IMR-90 (cell line): ENCODE measurements around the gene RTBDN. TPM values are rescaled to one million over a fixed set of nuclear protein-coding genes. Genes with fewer than 3 reads are reported as not detected.
A peak's percentile ranks its signal among the peaks of the same experiment; 100 is the strongest.

Experiments
- ATAC-seq: fragments of 200-7000 bp; cut with Tn5 transposase; 2 replicates; pipeline ENCODE4 v1.9.1; 2020; ENCODE audit warnings: low read depth, mild to moderate bottlenecking, moderate library complexity
- BruUV-seq: library from RNA; stranded (reverse); fragments of 400-500 nt; replicated peaks from 2 replicates; lab custom pipeline; 2021; lab: Mats Ljungman, UMichigan
- CTCF ChIA-PET: fragments of 300-600 bp; formaldehyde crosslinking; extraction: SDS; loops from one replicate; lab custom pipeline; 2021; ENCODE audit warnings: antibody characterized with exemption; lab: Yijun Ruan, JAX
- POLR2A ChIA-PET: fragments of 300-600 bp; sonication (Branson Sonifier 250); formaldehyde crosslinking; loops from one replicate; lab custom pipeline; 2022; ENCODE audit warnings: antibody characterized with exemption; ENCODE audit not compliant: unreplicated experiment; lab: Charles Lee
- DNase-seq: peaks from one replicate; pipeline ENCODE4 v3.0.0; 2013
- H2AFZ ChIP-seq: replicated peaks from 2 replicates; pipeline ENCODE3; 2013; ENCODE audit warnings: low read length, mild to moderate bottlenecking; ENCODE audit not compliant: poor library complexity
- H2AK5ac ChIP-seq: 2 replicates; pipeline ENCODE4 v1.6.1; 2013; ENCODE audit warnings: low read depth, low read length, inconsistent platforms
- H2AK9ac ChIP-seq: replicated peaks from 2 replicates; pipeline ENCODE3; 2013; ENCODE audit warnings: mild to moderate bottlenecking, low read depth, low read length, moderate library complexity; ENCODE audit not compliant: poor library complexity
- H2BK120ac ChIP-seq: 2 replicates; pipeline ENCODE4 v1.6.1; 2013; ENCODE audit warnings: low read depth, low read length, inconsistent platforms
- H2BK15ac ChIP-seq: 3 replicates; pipeline ENCODE4 v1.6.1; 2013; ENCODE audit warnings: low read depth, low read length, inconsistent platforms
- H2BK20ac ChIP-seq: 2 replicates; pipeline ENCODE4 v1.6.1; 2013; ENCODE audit warnings: low read depth, mild to moderate bottlenecking, inconsistent platforms, low read length, moderate library complexity
- H2BK5ac ChIP-seq: 2 replicates; pipeline ENCODE4 v1.6.1; 2013; ENCODE audit warnings: mild to moderate bottlenecking, low read depth, low read length, inconsistent platforms; ENCODE audit not compliant: poor library complexity, severe bottlenecking
- H3K14ac ChIP-seq: replicated peaks from 2 replicates; pipeline ENCODE4 v1.6.1; 2013; ENCODE audit warnings: low read depth, low read length, inconsistent platforms
- H3K18ac ChIP-seq: 2 replicates; pipeline ENCODE4 v1.6.1; 2013; ENCODE audit warnings: low read depth, low read length, control low read depth
- H3K23ac ChIP-seq: 2 replicates; pipeline ENCODE4 v1.6.1; 2013; ENCODE audit warnings: low read depth, low read length, inconsistent platforms
- H3K27ac ChIP-seq: 2 replicates; pipeline ENCODE4 v1.5.1; 2013; ENCODE audit warnings: mild to moderate bottlenecking, control low read depth, low read length; ENCODE audit not compliant: insufficient read depth
- H3K27me3 ChIP-seq: 2 replicates; pipeline ENCODE4 v1.6.1; 2013; ENCODE audit warnings: low read length; ENCODE audit not compliant: control insufficient read depth, insufficient read depth
- H3K36me3 ChIP-seq: 2 replicates; pipeline ENCODE4 v1.6.1; 2013; ENCODE audit warnings: low read length, mixed read lengths; ENCODE audit not compliant: control insufficient read depth, insufficient read depth
- H3K4ac ChIP-seq: 2 replicates; pipeline ENCODE4 v1.6.1; 2013; ENCODE audit warnings: low read depth, low read length, inconsistent platforms
- H3K4me1 ChIP-seq: 2 replicates; pipeline ENCODE4 v1.6.1; 2013; ENCODE audit warnings: low read length, mixed read lengths; ENCODE audit not compliant: control insufficient read depth, insufficient read depth
- H3K4me2 ChIP-seq: 2 replicates; pipeline ENCODE4 v1.6.1; 2013; ENCODE audit warnings: low read depth, mild to moderate bottlenecking, control low read depth, low read length, moderate library complexity
- H3K4me3 ChIP-seq: 2 replicates; pipeline ENCODE4 v1.5.1; 2013; ENCODE audit warnings: low read depth, mild to moderate bottlenecking, control low read depth, low read length, moderate library complexity; ENCODE audit not compliant: insufficient read depth
- H3K56ac ChIP-seq: 2 replicates; pipeline ENCODE4 v1.6.1; 2013; ENCODE audit warnings: low read length, inconsistent platforms; ENCODE audit not compliant: insufficient read depth; ENCODE audit errors: extremely low read depth
- H3K79me1 ChIP-seq, 2 experiments: 2 replicates each; pipeline ENCODE4 v1.6.1; 2013; ENCODE audit warnings: low read length in 2 of 2, inconsistent platforms in 1 of 2, low read depth in 1 of 2
- H3K9ac ChIP-seq: 2 replicates; pipeline ENCODE4 v1.6.1; 2013; ENCODE audit warnings: low read depth, low read length, control low read depth
- H3K9me1 ChIP-seq: 2 replicates; pipeline ENCODE4 v1.6.1; 2013; ENCODE audit warnings: low read length, inconsistent platforms; ENCODE audit not compliant: insufficient read depth
- H3K9me3 ChIP-seq: 2 replicates; pipeline ENCODE4 v1.6.1; 2013; ENCODE audit warnings: low read length; ENCODE audit not compliant: control insufficient read depth, insufficient read depth
- H4K20me1 ChIP-seq: 2 replicates; pipeline ENCODE4 v1.6.1; 2013; ENCODE audit warnings: low read length, inconsistent platforms; ENCODE audit not compliant: insufficient read depth
- H4K5ac ChIP-seq: 2 replicates; pipeline ENCODE4 v1.6.1; 2013; ENCODE audit warnings: mild to moderate bottlenecking, low read depth, low read length, control low read depth
- H4K8ac ChIP-seq, 2 experiments: 2 replicates each; pipeline ENCODE4 v1.6.1; 2013; ENCODE audit warnings: low read depth in 2 of 2, low read length in 2 of 2, control low read depth in 1 of 2, inconsistent platforms in 1 of 2
- H4K91ac ChIP-seq: 2 replicates; pipeline ENCODE4 v1.6.1; 2013; ENCODE audit warnings: low read depth, low read length, inconsistent platforms; ENCODE audit not compliant: insufficient read depth
- BHLHE40 ChIP-seq: fragments of 150-350 bp; IDR thresholded peaks from 2 replicates; pipeline ENCODE4 v1.6.1; 2016; ENCODE audit warnings: mild to moderate bottlenecking, low read depth, low read length
- FOS ChIP-seq: fragments of 150-350 bp; IDR thresholded peaks from 2 replicates; pipeline ENCODE4 v1.6.1; 2016; ENCODE audit warnings: low read depth, low read length
- MAFK ChIP-seq: IDR thresholded peaks from 2 replicates; pipeline ENCODE4 v1.6.1; 2012; ENCODE audit warnings: low read depth, low read length, improper control_type of control experiment
- MAZ ChIP-seq: IDR thresholded peaks from 2 replicates; pipeline ENCODE4 v1.6.1; 2012; ENCODE audit warnings: low read depth, mild to moderate bottlenecking, low read length, improper control_type of control experiment, moderate library complexity, borderline replicate concordance
- MXI1 ChIP-seq: IDR thresholded peaks from 2 replicates; pipeline ENCODE4 v1.6.1; 2012; ENCODE audit warnings: low read depth, mild to moderate bottlenecking, low read length, moderate library complexity, borderline replicate concordance
- NFE2L2 ChIP-seq: fragments of 150-350 bp; IDR thresholded peaks from 2 replicates; pipeline ENCODE4 v1.6.1; 2016; ENCODE audit warnings: low read depth, mild to moderate bottlenecking, low read length
- POLR2A ChIP-seq: IDR thresholded peaks from 2 replicates; pipeline ENCODE4 v1.6.1; 2012; ENCODE audit warnings: mild to moderate bottlenecking, low read depth, low read length
- RAD21 ChIP-seq: IDR thresholded peaks from 2 replicates; pipeline ENCODE4 v1.6.1; 2012; ENCODE audit warnings: low read length, improper control_type of control experiment
- RCOR1 ChIP-seq: IDR thresholded peaks from 2 replicates; pipeline ENCODE4 v1.6.1; 2012; ENCODE audit warnings: mild to moderate bottlenecking, low read length, improper control_type of control experiment; ENCODE audit not compliant: insufficient replicate concordance
- RFX5 ChIP-seq: IDR thresholded peaks from 2 replicates; pipeline ENCODE4 v1.8.0; 2012; ENCODE audit warnings: low read depth, mild to moderate bottlenecking, low read length, moderate library complexity
- SMC3 ChIP-seq: fragments of 150-350 bp; IDR thresholded peaks from 2 replicates; pipeline ENCODE4 v1.6.1; 2016; ENCODE audit warnings: low read depth, mild to moderate bottlenecking, antibody characterized with exemption, low read length, moderate library complexity
- WGBS, 2 experiments: methylation state at CpG; one replicate each; pipeline versions ENCODE4 v1.1.5 to v1.1.7; 2013; ENCODE audit warnings: missing lambda C conversion rate in 2 of 2; ENCODE audit not compliant: insufficient read length in 1 of 2; ENCODE audit errors: extremely low coverage in 2 of 2; 5-methylcytosine and 5-hydroxymethylcytosine counted together
- dilution Hi-C: fragments of 300-500 bp; cut with HindIII; formaldehyde crosslinking; loops from one replicate; pipeline ENCODE4 v1.14.3; 2018; ENCODE audit warnings: low sequenced_read_pairs; ENCODE audit not compliant: unreplicated experiment
- in situ Hi-C: fragments of 300-500 bp; cut with MboI; formaldehyde crosslinking; loops from 3 replicates; pipeline ENCODE4 v1.14.3; 2019; ENCODE audit warnings: low sequenced_read_pairs, inconsistent platforms, mixed read lengths
- intact Hi-C: fragments of 100-400 bp; cut with micrococcal nuclease; formaldehyde crosslinking; loops from 2 replicates; pipeline ENCODE4 v1.10.0; 2022
- polyA plus RNA-seq, 3 experiments: library from polyadenylated mRNA; depleted of rRNA; stranded (reverse); fragments of >200 nt; gene quantifications; 2 replicates each; pipeline ENCODE4 v1.2.3, GENCODE V29; 2012; ENCODE audit warnings: low replicate concordance in 1 of 3
- total RNA-seq: library from RNA; depleted of rRNA; stranded (reverse); fragments of >200 nt; gene quantifications from 2 replicates; pipeline ENCODE4 v1.2.3, GENCODE V29; 2012
- TF ChIP-seq, protein P1 (sequence below): fragments of 150-350 bp; IDR thresholded peaks from 2 replicates; pipeline ENCODE4 v1.6.1; 2016; ENCODE audit warnings: low read depth, mild to moderate bottlenecking, low read length, moderate library complexity, borderline replicate concordance
- TF ChIP-seq, protein P2 (sequence below): fragments of 150-350 bp; IDR thresholded peaks from 2 replicates; pipeline ENCODE4 v1.6.1; 2017; ENCODE audit warnings: mild to moderate bottlenecking, antibody characterized with exemption, low read length, low read depth

The RTBDN gene
- total and polyA plus RNA-seq, 2 of the 4 experiments (the other 2 are of a cell fraction): 0.07 TPM; not detected in 1

DNA sequence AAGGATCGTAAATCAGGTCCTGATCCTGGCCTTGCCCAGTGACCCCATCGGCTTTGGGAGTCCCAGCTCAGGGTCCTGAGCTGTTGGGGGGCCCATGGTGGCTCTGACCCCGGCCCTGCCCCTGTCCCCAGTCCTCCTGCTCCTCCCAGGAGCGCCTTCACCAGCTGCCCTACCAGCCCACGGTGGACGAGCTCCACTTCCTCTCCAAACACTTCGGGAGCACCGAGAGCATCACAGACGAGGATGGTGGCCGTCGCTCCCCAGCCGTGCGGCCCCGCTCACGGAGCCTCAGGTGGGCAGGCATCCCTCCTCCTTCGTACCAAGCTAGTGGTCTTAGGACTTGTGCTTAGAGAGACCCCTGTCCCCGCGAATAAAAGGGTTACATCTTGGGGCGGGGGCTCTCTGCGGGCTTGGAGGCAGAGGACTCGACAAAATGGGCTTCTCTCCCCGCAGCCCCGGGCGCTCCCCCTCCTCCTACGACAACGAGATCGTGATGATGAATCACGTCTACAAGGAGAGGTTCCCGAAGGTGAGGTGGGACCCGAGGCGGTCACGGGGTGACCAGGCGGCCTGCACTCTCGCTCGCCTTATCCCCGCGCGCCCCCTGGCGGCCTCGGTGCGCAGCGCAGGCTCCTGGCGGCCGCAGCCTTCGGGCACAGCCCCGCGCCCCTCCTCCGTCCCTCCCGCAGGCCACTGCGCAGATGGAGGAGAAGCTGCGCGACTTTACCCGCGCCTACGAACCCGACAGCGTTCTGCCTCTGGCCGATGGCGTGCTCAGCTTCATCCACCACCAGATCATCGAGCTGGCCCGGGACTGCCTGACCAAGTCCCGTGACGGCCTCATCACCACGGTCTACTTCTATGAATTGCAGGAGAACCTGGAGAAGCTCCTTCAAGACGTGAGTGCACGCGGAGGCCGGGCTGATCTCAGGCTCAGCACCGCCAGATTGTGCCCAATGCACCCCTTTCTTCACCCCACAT, 13.1 kb upstream of the RTBDN start:
- no peaks in the 10 kb centered on the region for H3K9me3 ChIP-seq
- H3K4me3 ChIP-seq: peak overlapping the region; percentile 21; the same call in 1 of the 2 replicates
- no peak overlapping the region for H2BK20ac ChIP-seq
- DNase-seq: peak; percentile 73
- no peak overlapping the region for H2BK120ac ChIP-seq
- H3K9me1 ChIP-seq: no peaks in the 10 kb centered on the region
- intact Hi-C loops (loop anchor here (1.0 to 2.0 kb wide), 2 partner anchors 81 to 171 kb away; no protein-coding TSS in a partner anchor), dilution Hi-C loops (no loop called here), in situ Hi-C loops (no loop called here)
- H3K14ac ChIP-seq: 0 out of 2 replicates have a peak overlapping the region, but pooled peaks have one; percentile 4
- ChIA-PET POLR2A (no interaction called here), CTCF (interaction anchor here (0.6 to 4.2 kb wide), 21 partner anchors 10 to 173 kb away, joined by 3 to 35 read pairs (median 5); partner anchors contain the start of genes PRDX2, RTBDN and THSD8)
- no peak overlapping the region for H3K23ac ChIP-seq
- no peak overlapping the region for H4K91ac ChIP-seq
- 0 out of 2 replicates have a peak overlapping the region, but pooled peaks have one; percentile 19 for H3K9ac ChIP-seq
- H2BK5ac ChIP-seq: no peak overlapping the region
- H2BK15ac ChIP-seq: no peak overlapping the region
- H4K8ac ChIP-seq: peak overlapping the region in 1 of 2 experiments; percentile 54; a peak in 1 of 4 replicates
- peaks cover 10% of the 10 kb centered on the region; the same call in 1 of the 2 replicates for H3K27me3 ChIP-seq
- ATAC-seq: peak; percentile 100
- H4K5ac ChIP-seq: no peak overlapping the region
- H3K4me1 ChIP-seq: peaks cover 3% of the 10 kb centered on the region; the same call in 1 of the 2 replicates
- no TSS peak for BruUV-seq
- no peaks in the 10 kb centered on the region for H3K79me1 ChIP-seq
- H3K4ac ChIP-seq: no peak overlapping the region
- no peaks in the 10 kb centered on the region for H4K20me1 ChIP-seq
- no peak overlapping the region for H3K56ac ChIP-seq
- peak overlapping the region; percentile 88 for H3K4me2 ChIP-seq
- no peak overlapping the region for H2AK5ac ChIP-seq
- H2AFZ ChIP-seq: peak overlapping the region; percentile 96
- H2AK9ac ChIP-seq: peak overlapping the region; percentile 33
- no peaks in the 10 kb centered on the region for H3K36me3 ChIP-seq
- H3K27ac ChIP-seq: no peak overlapping the region
- H3K18ac ChIP-seq: no peak overlapping the region
- 13% methylated on average over 33 of the region's 69 CpGs; no CpG with 5 or more reads in 1 of the 2 experiments for WGBS, 2 experiments
- TF ChIP-seq RAD21 (peak; percentile 96), MAZ (peak; percentile 87), MAFK (no peak), POLR2A (no peak), BHLHE40 (peak; percentile 36; the same call in 1 of the 2 replicates), SMC3 (peak; percentile 89), RFX5 (no peak), NFE2L2 (no peak), RCOR1 (no peak), MXI1 (no peak), FOS (no peak)
- TF ChIP-seq, protein P1, sequence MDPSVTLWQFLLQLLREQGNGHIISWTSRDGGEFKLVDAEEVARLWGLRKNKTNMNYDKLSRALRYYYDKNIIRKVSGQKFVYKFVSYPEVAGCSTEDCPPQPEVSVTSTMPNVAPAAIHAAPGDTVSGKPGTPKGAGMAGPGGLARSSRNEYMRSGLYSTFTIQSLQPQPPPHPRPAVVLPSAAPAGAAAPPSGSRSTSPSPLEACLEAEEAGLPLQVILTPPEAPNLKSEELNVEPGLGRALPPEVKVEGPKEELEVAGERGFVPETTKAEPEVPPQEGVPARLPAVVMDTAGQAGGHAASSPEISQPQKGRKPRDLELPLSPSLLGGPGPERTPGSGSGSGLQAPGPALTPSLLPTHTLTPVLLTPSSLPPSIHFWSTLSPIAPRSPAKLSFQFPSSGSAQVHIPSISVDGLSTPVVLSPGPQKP: no peak
- TF ChIP-seq, protein P2, sequence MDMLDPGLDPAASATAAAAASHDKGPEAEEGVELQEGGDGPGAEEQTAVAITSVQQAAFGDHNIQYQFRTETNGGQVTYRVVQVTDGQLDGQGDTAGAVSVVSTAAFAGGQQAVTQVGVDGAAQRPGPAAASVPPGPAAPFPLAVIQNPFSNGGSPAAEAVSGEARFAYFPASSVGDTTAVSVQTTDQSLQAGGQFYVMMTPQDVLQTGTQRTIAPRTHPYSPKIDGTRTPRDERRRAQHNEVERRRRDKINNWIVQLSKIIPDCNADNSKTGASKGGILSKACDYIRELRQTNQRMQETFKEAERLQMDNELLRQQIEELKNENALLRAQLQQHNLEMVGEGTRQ: peak; percentile 73
